ENCODE data around the gene OPCML.

OPCML gene

DNA sequence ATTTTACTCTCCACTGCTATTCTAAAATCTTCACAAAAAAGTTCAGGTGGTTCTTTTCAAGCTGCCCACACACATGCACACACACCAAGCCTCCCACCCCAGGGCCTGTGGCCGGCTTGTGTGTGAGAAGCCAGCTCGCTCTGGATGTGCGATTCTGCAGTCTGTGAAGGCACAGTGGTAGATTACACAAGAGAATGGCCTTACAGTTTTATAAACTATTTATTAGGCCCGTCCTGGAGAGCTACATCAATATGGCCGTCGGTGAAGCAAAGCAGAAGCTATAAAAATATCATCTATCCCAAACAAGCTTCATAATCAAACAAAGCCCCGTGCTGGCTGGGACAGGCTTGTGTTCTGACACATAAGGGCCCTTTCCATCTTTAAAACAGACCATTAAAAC lies 240.5 kb downstream of the OPCML start:
- TF ChIP-seq, protein P1, sequence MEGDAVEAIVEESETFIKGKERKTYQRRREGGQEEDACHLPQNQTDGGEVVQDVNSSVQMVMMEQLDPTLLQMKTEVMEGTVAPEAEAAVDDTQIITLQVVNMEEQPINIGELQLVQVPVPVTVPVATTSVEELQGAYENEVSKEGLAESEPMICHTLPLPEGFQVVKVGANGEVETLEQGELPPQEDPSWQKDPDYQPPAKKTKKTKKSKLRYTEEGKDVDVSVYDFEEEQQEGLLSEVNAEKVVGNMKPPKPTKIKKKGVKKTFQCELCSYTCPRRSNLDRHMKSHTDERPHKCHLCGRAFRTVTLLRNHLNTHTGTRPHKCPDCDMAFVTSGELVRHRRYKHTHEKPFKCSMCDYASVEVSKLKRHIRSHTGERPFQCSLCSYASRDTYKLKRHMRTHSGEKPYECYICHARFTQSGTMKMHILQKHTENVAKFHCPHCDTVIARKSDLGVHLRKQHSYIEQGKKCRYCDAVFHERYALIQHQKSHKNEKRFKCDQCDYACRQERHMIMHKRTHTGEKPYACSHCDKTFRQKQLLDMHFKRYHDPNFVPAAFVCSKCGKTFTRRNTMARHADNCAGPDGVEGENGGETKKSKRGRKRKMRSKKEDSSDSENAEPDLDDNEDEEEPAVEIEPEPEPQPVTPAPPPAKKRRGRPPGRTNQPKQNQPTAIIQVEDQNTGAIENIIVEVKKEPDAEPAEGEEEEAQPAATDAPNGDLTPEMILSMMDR (IDR thresholded peaks at IDR 0.05) = no peak
- DNase-seq = no peak
- no peaks in the 10 kb centered on the region for H3K4me1 Mint-ChIP-seq
- H3K27me3 Mint-ChIP-seq (ENCODE audit: low read depth, poor library complexity) = peaks cover 16% of the 10 kb centered on the region
- H3K4me3 Mint-ChIP-seq = no peak overlapping the region
- peak overlapping the region; percentile 80 for H3K27ac Mint-ChIP-seq
- no peaks in the 10 kb centered on the region for H3K9me3 Mint-ChIP-seq
- H3K36me3 Mint-ChIP-seq (ENCODE audit: low read depth) = no peaks in the 10 kb centered on the region

DNA sequence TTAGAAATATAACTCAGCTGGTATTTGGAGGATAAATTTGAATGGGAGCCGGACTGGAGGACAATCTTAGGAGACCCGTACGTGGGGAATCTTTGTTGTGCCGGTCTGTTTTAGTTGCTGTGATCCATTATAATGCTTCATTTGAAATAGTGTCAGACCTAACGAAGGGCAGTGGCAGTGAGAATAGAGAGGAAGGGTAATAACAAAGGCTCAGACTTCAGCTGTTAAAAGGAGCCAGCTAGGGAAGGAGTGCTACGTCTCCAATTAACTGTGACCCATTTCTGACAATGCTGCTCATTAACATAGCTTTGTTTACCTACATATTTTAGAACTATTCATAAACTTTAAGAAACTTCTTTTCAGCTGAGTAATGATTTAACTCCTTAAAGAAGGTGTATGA lies 246.9 kb downstream of the OPCML start:
- no peak for DNase-seq
- H3K27me3 Mint-ChIP-seq (ENCODE audit: low read depth, poor library complexity) = peaks cover 12% of the 10 kb centered on the region
- no peak overlapping the region for H3K27ac Mint-ChIP-seq
- TF ChIP-seq, protein P1 (IDR thresholded peaks at IDR 0.05) = no peak
- no peaks in the 10 kb centered on the region for H3K36me3 Mint-ChIP-seq (ENCODE audit: low read depth)
- no peaks in the 10 kb centered on the region for H3K4me1 Mint-ChIP-seq
- no peak overlapping the region for H3K4me3 Mint-ChIP-seq
- no peaks in the 10 kb centered on the region for H3K9me3 Mint-ChIP-seq

DNA sequence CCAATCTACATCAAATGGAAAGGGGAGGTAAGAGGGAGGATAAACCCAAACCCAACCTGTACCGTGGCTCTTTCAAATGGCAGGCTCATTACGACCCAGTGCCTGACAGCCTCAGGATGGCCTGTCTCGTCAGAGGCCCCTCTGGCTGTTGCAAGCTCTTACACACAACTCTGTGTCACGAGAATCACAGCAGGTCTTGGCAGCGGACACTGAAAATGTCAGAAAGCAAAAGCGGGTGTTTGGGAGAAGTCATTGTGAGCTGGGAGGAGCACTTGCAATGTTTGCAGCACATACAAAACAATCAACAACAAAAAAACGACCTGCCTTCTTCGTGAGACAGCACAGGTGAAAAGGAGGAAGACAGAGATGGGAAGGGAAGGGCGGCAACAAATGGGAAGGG lies 248.1 kb downstream of the OPCML start:
- H3K27me3 Mint-ChIP-seq (ENCODE audit: low read depth, poor library complexity) = peaks cover 12% of the 10 kb centered on the region
- no peak overlapping the region for H3K4me3 Mint-ChIP-seq
- no peaks in the 10 kb centered on the region for H3K4me1 Mint-ChIP-seq
- H3K36me3 Mint-ChIP-seq (ENCODE audit: low read depth) = no peaks in the 10 kb centered on the region
- DNase-seq = no peak
- H3K9me3 Mint-ChIP-seq = no peaks in the 10 kb centered on the region
- peak overlapping the region; percentile 10 for H3K27ac Mint-ChIP-seq
- TF ChIP-seq, protein P1 (IDR thresholded peaks at IDR 0.05) = no peak

GRCh38 chr11:133277886-133278285 lies 254.4 kb downstream of the OPCML start:
- Mint-ChIP-seq H3K27me3 (ENCODE audit: low read depth, poor library complexity) (peaks cover 15% of the 10 kb centered on the region), H3K27ac (no peak overlapping the region), H3K4me3 (no peak overlapping the region), H3K36me3 (ENCODE audit: low read depth) (no peaks in the 10 kb centered on the region), H3K9me3 (no peaks in the 10 kb centered on the region), H3K4me1 (no peaks in the 10 kb centered on the region)
- TF ChIP-seq, protein P1 (IDR thresholded peaks at IDR 0.05) = no peak
- no peak for DNase-seq

- Mint-ChIP-seq H3K4me3 (no peak overlapping the region), H3K4me1 (no peaks in the 10 kb centered on the region), H3K36me3 (ENCODE audit: low read depth) (no peaks in the 10 kb centered on the region), H3K9me3 (peaks cover 7% of the 10 kb centered on the region), H3K27ac (no peak overlapping the region), H3K27me3 (ENCODE audit: low read depth, poor library complexity) (peaks cover 19% of the 10 kb centered on the region)
- TF ChIP-seq, protein P1 (IDR thresholded peaks at IDR 0.05) = no peak
- no peak for DNase-seq
These were observed 260.2 kb downstream of the OPCML start for GRCh38 chr11:133271871-133272776.

DNA sequence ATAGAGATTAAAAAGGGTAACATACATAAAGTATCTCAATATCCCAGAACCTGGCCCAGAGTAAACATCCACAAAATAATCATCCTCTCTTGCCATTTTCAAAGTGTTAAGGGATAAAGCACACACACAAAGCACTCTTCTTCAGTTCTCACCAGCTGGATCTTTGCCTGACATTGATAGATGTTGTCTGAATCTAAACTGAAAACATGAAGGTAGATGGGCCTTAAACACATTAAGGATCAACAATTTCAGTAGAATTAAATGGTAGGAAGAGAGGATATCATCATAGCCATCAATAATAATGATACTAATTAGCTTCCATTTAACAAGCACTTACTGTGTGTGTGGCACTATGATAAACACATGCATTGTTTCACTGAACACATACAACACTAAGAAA lies 261.1 kb downstream of the OPCML start:
- no peak overlapping the region for H3K4me3 Mint-ChIP-seq
- DNase-seq = no peak
- H3K27ac Mint-ChIP-seq = no peak overlapping the region
- H3K36me3 Mint-ChIP-seq (ENCODE audit: low read depth) = no peaks in the 10 kb centered on the region
- H3K27me3 Mint-ChIP-seq (ENCODE audit: low read depth, poor library complexity) = peaks cover 17% of the 10 kb centered on the region
- TF ChIP-seq, protein P1 (IDR thresholded peaks at IDR 0.05) = no peak
- H3K9me3 Mint-ChIP-seq = peaks cover 10% of the 10 kb centered on the region
- no peaks in the 10 kb centered on the region for H3K4me1 Mint-ChIP-seq

All from nephron progenitor cell (in vitro differentiated cells).